HG03354 (cell line): ENCODE data around the gene STAG1.
A peak's percentile ranks its signal among the peaks of the same experiment; 100 is the strongest.
"Not testable (repeated sequence)": the region's sequence is repeated elsewhere in the genome, so short reads cannot be mapped to it uniquely, and the experiment has no call there.

Experiments used
- ATAC-seq: cut with Tn5 transposase; IDR thresholded peaks from one replicate; pipeline ENCODE4 v1.9.1; 2021; ENCODE audit warnings: mild to moderate bottlenecking; ENCODE audit not compliant: unreplicated experiment, poor library complexity, severe bottlenecking

The STAG1 gene

GRCh38 chr3:136711888-136712287, 40.3 kb downstream of the STAG1 start:
- not testable (repeated sequence) for ATAC-seq

- no peak for ATAC-seq
These were observed 40.9 kb downstream of the STAG1 start for GRCh38 chr3:136711277-136711676.

GRCh38 chr3:136709775-136710174, 42.4 kb downstream of the STAG1 start:
- not testable (repeated sequence) for ATAC-seq

GRCh38 chr3:136708333-136708985, 43.7 kb downstream of the STAG1 start:
- ATAC-seq, result no peak

- ATAC-seq, result no peak
These were observed 48.7 kb downstream of the STAG1 start for GRCh38 chr3:136703429-136703828.

- ATAC-seq, result no peak
These were observed 52.8 kb downstream of the STAG1 start for GRCh38 chr3:136699271-136699828.

- ATAC-seq, result no peak
These were observed 53.8 kb downstream of the STAG1 start for GRCh38 chr3:136698361-136698760.

GRCh38 chr3:136696797-136697196, 55.4 kb downstream of the STAG1 start:
- ATAC-seq, result no peak

- no peak for ATAC-seq
These were observed 57.9 kb downstream of the STAG1 start for GRCh38 chr3:136694321-136694720.

GRCh38 chr3:136690599-136690998, 61.6 kb downstream of the STAG1 start:
- ATAC-seq, result no peak

- no peak for ATAC-seq
These were observed 66.3 kb downstream of the STAG1 start for GRCh38 chr3:136685882-136686281.

- peak; percentile 68 for ATAC-seq
These were observed 69.4 kb downstream of the STAG1 start for GRCh38 chr3:136682740-136683312.

- ATAC-seq, result no peak
These were observed 73.2 kb downstream of the STAG1 start for GRCh38 chr3:136678981-136679380.

GRCh38 chr3:136676009-136676408, 76.2 kb downstream of the STAG1 start:
- no peak for ATAC-seq

GRCh38 chr3:136675150-136675858, 76.9 kb downstream of the STAG1 start:
- no peak for ATAC-seq

- no peak for ATAC-seq
These were observed 79.7 kb downstream of the STAG1 start for GRCh38 chr3:136672457-136672856.

- no peak for ATAC-seq
These were observed 80.3 kb downstream of the STAG1 start for GRCh38 chr3:136671921-136672320.

- no peak for ATAC-seq
These were observed 82.0 kb downstream of the STAG1 start for GRCh38 chr3:136670166-136670565.

- ATAC-seq, result no peak
These were observed 85.1 kb downstream of the STAG1 start for GRCh38 chr3:136667081-136667480.

GRCh38 chr3:136666301-136666700, 85.9 kb downstream of the STAG1 start:
- not testable (repeated sequence) for ATAC-seq

GRCh38 chr3:136664771-136665170, 87.4 kb downstream of the STAG1 start:
- no peak for ATAC-seq
